GM21381 (cell line): Measurements from ENCODE around the gene SRSF6.
"Not testable (repeated sequence)": the region's sequence is repeated elsewhere in the genome, so short reads cannot be mapped to it uniquely, and the experiment has no call there.

ENCODE experiments used
- ATAC-seq: cut with Tn5 transposase; IDR thresholded peaks from one replicate; pipeline ENCODE4 v1.9.1; 2021; ENCODE audit warnings: mild to moderate bottlenecking, moderate library complexity; ENCODE audit not compliant: unreplicated experiment

The SRSF6 gene

GRCh38 chr20:43457640-43458421, at the start of gene SRSF6:
Gene SRSF6, plus strand, starts transcription at chr20:43457896. Its CDS starts 138 bp downstream, at chr20:43458034.
- peak; percentile 78 for ATAC-seq

- ATAC-seq = no peak
These were observed 48.7 kb upstream of the SRSF6 start for GRCh38 chr20:43408848-43409576.

GRCh38 chr20:43409577-43409913, 48.2 kb upstream of the SRSF6 start:
- ATAC-seq = no peak

GRCh38 chr20:43415661-43416430, 41.9 kb upstream of the SRSF6 start:
- ATAC-seq = no peak

- ATAC-seq = no peak
These were observed 41.0 kb upstream of the SRSF6 start for GRCh38 chr20:43416591-43417228.

GRCh38 chr20:43420192-43420591, 37.5 kb upstream of the SRSF6 start:
- no peak for ATAC-seq

- ATAC-seq = not testable (repeated sequence)
These were observed 36.8 kb upstream of the SRSF6 start for GRCh38 chr20:43420913-43421312.

GRCh38 chr20:43426172-43426571, 31.5 kb upstream of the SRSF6 start:
- no peak for ATAC-seq

- ATAC-seq = no peak
These were observed 27.2 kb upstream of the SRSF6 start for GRCh38 chr20:43430265-43431133.

- no peak for ATAC-seq
These were observed 26.6 kb upstream of the SRSF6 start for GRCh38 chr20:43431134-43431519.

GRCh38 chr20:43432498-43432897, 25.2 kb upstream of the SRSF6 start:
- ATAC-seq = no peak

GRCh38 chr20:43433250-43433854, 24.3 kb upstream of the SRSF6 start:
- no peak for ATAC-seq

- ATAC-seq = no peak
These were observed 23.1 kb upstream of the SRSF6 start for GRCh38 chr20:43434565-43434964.

GRCh38 chr20:43438578-43439316, 18.9 kb upstream of the SRSF6 start:
- peak; percentile 89 for ATAC-seq

GRCh38 chr20:43440531-43440930, 17.2 kb upstream of the SRSF6 start:
- ATAC-seq = no peak

- ATAC-seq = no peak
These were observed 15.3 kb upstream of the SRSF6 start for GRCh38 chr20:43442282-43442880.

GRCh38 chr20:43444107-43444506, 13.6 kb upstream of the SRSF6 start:
- ATAC-seq = no peak

GRCh38 chr20:43446361-43446879, 11.3 kb upstream of the SRSF6 start:
- no peak for ATAC-seq

- ATAC-seq = not testable (repeated sequence)
These were observed 9.3 kb upstream of the SRSF6 start for GRCh38 chr20:43448431-43448747.
